ENCODE results near the gene DCBLD1. TPM values are rescaled to one million over a fixed set of nuclear protein-coding genes. Genes with fewer than 3 reads are reported as not detected.
A peak's percentile ranks its signal among the peaks of the same experiment; 100 is the strongest.

DCBLD1 gene
- total and polyA plus RNA-seq, 9 of the 15 experiments (the other 6 are each of a cell fraction or from before 2014, with no cell fraction given): 0.80 to 8.5 (median 6.8) TPM

DNA sequence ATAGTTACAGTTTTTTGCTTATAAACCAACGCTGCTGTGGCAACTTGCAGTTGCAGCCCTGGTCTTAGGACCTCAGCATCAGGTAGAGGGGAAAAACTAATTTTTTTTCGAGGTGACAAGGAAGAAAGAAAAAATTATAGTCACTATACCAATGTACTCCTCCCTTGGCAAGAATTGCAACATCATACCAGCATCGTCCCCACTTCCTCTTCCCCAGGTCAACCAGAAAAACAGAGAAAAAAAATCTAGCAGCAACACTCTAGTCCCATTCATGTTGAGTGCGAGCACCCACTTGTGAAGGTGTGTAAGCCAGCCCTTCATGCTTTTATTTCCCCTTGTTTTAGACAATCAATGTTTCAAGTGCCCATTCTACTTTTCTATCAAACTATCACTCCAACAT is 13.1 kb upstream of the DCBLD1 start:
- DNase-seq (ENCODE audit: extremely low read depth in 1 of 4, low spot score in 3 of 4) (no peak), FAIRE-seq (no peak), ATAC-seq (no peak)
- Histone ChIP-seq H2AFZ (ENCODE audit: low read depth, low read length) (no peak overlapping the region), H3K4me2 (ENCODE audit: insufficient read depth, low read length) (no peak overlapping the region), H3K9me3 (replicated peaks; ENCODE audit: control insufficient read depth, insufficient read depth, low read depth, low read length) (no peaks in the 10 kb centered on the region), H3K4me3 (no peak overlapping the region), H3K9ac (ENCODE audit: insufficient read depth in 1 of 2, low read depth in 2 of 2, low read length in 2 of 2) (no peak overlapping the region), H3K27me3 (ENCODE audit: control insufficient read depth in 2 of 2, insufficient read depth in 2 of 2, low read length in 2 of 2) (peaks cover 12 to 17% of the 10 kb centered on the region in 2 experiments), H3K27ac (ENCODE audit: extremely low read depth, low read depth, low read length) (no peak overlapping the region), H3K4me1 (replicated peaks in 1 of 2; ENCODE audit: control insufficient read depth in 2 of 2, insufficient read depth in 2 of 2, low read length in 2 of 2) (no peaks in the 10 kb centered on the region), H4K20me1 (replicated peaks; ENCODE audit: control insufficient read depth, insufficient read depth, low read length) (no peaks in the 10 kb centered on the region), H3K36me3 (ENCODE audit: control insufficient read depth, insufficient read depth, low read length) (no peaks in the 10 kb centered on the region), H3K9me1 (ENCODE audit: control insufficient read depth, insufficient read depth, low read length) (no peaks in the 10 kb centered on the region), H3K79me2 (ENCODE audit: control insufficient read depth, insufficient read depth, low read length) (no peaks in the 10 kb centered on the region)
- POLR2A ChIA-PET: no interaction called here
- BruUV-seq (replicated peaks): no TSS peak
- no peak for TF ChIP-seq GABPB2 (CRISPR knock-in tag; conservative IDR thresholded peaks at IDR 0.05)
- TF ChIP-seq SPI1 (IDR thresholded peaks at IDR 0.05; ENCODE audit: borderline replicate concordance, low read depth, low read length): peak; percentile 77
- intact Hi-C loops (cut with micrococcal nuclease): no loop called here
- WGBS (ENCODE audit: insufficient coverage, low coverage, missing lambda C conversion rate): 0% methylated on average over 4 of the region's 4 CpGs
- CTCF ChIA-PET (ENCODE audit: low intra/inter-chr PET ratio): no interaction called here
- in situ Hi-C loops (cut with MboI): no loop called here

DNA sequence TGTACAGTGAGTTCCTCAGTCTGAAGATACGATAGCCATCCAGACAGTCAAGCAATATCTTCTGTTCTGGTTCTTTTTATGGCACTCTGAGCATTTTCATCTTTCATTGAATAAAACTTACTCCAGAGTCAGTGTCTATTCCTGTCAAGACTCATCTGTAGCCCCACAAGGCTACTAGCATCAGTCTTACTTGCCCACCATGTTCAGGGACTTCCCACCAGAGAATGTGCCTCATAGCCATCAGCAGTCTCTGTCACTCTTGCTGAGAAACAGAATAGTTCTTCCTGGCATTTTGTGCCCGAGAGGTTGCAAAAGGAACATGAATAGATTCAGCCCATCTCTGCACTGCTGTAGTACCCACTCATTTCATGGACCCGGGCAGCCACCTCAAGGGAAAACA is 12.7 kb upstream of the DCBLD1 start:
- Histone ChIP-seq H3K27me3 (ENCODE audit: control insufficient read depth in 2 of 2, insufficient read depth in 2 of 2, low read length in 2 of 2) (peaks cover 12 to 17% of the 10 kb centered on the region in 2 experiments), H3K36me3 (ENCODE audit: control insufficient read depth, insufficient read depth, low read length) (no peaks in the 10 kb centered on the region), H3K4me3 (no peak overlapping the region), H3K27ac (ENCODE audit: extremely low read depth, low read depth, low read length) (no peak overlapping the region), H3K9ac (ENCODE audit: insufficient read depth in 1 of 2, low read depth in 2 of 2, low read length in 2 of 2) (no peak overlapping the region), H4K20me1 (replicated peaks; ENCODE audit: control insufficient read depth, insufficient read depth, low read length) (no peaks in the 10 kb centered on the region), H3K9me1 (ENCODE audit: control insufficient read depth, insufficient read depth, low read length) (no peaks in the 10 kb centered on the region), H3K9me3 (replicated peaks; ENCODE audit: control insufficient read depth, insufficient read depth, low read depth, low read length) (no peaks in the 10 kb centered on the region), H3K4me2 (ENCODE audit: insufficient read depth, low read length) (no peak overlapping the region), H3K4me1 (replicated peaks in 1 of 2; ENCODE audit: control insufficient read depth in 2 of 2, insufficient read depth in 2 of 2, low read length in 2 of 2) (no peaks in the 10 kb centered on the region), H2AFZ (ENCODE audit: low read depth, low read length) (no peak overlapping the region), H3K79me2 (ENCODE audit: control insufficient read depth, insufficient read depth, low read length) (no peaks in the 10 kb centered on the region)
- ChIA-PET POLR2A (no interaction called here), CTCF (ENCODE audit: low intra/inter-chr PET ratio) (no interaction called here)
- in situ Hi-C loops (cut with MboI): no loop called here
- ATAC-seq (no peak), FAIRE-seq (no peak), DNase-seq (ENCODE audit: extremely low read depth in 1 of 4, low spot score in 3 of 4) (no peak)
- intact Hi-C loops (cut with micrococcal nuclease): loop anchor here (10.0 kb wide), 1 partner anchor 205 kb away; the partner anchor contains the start of gene NUS1
- 3% methylated on average over 3 of the region's 3 CpGs for WGBS (ENCODE audit: insufficient coverage, low coverage, missing lambda C conversion rate)
- no TSS peak for BruUV-seq (replicated peaks)
- no peak for TF ChIP-seq CBX2 (IDR thresholded peaks at IDR 0.05; ENCODE audit: insufficient read depth, low read length, poor library complexity, severe bottlenecking)
- TF ChIP-seq KLF16 (IDR thresholded peaks at IDR 0.05): no peak
- TF ChIP-seq, protein P1, sequence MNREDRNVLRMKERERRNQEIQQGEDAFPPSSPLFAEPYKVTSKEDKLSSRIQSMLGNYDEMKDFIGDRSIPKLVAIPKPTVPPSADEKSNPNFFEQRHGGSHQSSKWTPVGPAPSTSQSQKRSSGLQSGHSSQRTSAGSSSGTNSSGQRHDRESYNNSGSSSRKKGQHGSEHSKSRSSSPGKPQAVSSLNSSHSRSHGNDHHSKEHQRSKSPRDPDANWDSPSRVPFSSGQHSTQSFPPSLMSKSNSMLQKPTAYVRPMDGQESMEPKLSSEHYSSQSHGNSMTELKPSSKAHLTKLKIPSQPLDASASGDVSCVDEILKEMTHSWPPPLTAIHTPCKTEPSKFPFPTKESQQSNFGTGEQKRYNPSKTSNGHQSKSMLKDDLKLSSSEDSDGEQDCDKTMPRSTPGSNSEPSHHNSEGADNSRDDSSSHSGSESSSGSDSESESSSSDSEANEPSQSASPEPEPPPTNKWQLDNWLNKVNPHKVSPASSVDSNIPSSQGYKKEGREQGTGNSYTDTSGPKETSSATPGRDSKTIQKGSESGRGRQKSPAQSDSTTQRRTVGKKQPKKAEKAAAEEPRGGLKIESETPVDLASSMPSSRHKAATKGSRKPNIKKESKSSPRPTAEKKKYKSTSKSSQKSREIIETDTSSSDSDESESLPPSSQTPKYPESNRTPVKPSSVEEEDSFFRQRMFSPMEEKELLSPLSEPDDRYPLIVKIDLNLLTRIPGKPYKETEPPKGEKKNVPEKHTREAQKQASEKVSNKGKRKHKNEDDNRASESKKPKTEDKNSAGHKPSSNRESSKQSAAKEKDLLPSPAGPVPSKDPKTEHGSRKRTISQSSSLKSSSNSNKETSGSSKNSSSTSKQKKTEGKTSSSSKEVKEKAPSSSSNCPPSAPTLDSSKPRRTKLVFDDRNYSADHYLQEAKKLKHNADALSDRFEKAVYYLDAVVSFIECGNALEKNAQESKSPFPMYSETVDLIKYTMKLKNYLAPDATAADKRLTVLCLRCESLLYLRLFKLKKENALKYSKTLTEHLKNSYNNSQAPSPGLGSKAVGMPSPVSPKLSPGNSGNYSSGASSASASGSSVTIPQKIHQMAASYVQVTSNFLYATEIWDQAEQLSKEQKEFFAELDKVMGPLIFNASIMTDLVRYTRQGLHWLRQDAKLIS (CRISPR knock-in tag; IDR thresholded peaks at IDR 0.05): no peak
- TF ChIP-seq HDGF (IDR thresholded peaks at IDR 0.05): no peak
- no peak for TF ChIP-seq CCAR2 (IDR thresholded peaks at IDR 0.05; ENCODE audit: low read depth, low read length)
- no peak for TF ChIP-seq E2F3 (CRISPR knock-in tag; IDR thresholded peaks at IDR 0.05)
- TF ChIP-seq, protein P2, sequence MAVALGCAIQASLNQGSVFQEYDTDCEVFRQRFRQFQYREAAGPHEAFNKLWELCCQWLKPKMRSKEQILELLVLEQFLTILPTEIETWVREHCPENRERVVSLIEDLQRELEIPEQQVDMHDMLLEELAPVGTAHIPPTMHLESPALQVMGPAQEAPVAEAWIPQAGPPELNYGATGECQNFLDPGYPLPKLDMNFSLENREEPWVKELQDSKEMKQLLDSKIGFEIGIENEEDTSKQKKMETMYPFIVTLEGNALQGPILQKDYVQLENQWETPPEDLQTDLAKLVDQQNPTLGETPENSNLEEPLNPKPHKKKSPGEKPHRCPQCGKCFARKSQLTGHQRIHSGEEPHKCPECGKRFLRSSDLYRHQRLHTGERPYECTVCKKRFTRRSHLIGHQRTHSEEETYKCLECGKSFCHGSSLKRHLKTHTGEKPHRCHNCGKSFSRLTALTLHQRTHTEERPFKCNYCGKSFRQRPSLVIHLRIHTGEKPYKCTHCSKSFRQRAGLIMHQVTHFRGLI (CRISPR knock-in tag; IDR thresholded peaks at IDR 0.05): no peak
- no peak for TF ChIP-seq NBN (IDR thresholded peaks at IDR 0.05; ENCODE audit: low read depth)
- no peak for TF ChIP-seq POLR3A (IDR thresholded peaks at IDR 0.05; ENCODE audit: borderline replicate concordance, extremely low read depth, insufficient read depth, insufficient read length)
- no peak for TF ChIP-seq RB1 (IDR thresholded peaks at IDR 0.05; ENCODE audit: low read depth)
